OCI-LY1 (cell line): ENCODE results near the gene LIMS2.

Source experiments
- H2AFZ ChIP-seq: fragments of 200-600 bp; sonication (generic), shearing (Covaris generic); 2 replicates; pipeline ENCODE4 v1.6.0; 2014; ENCODE audit warnings: antibody characterized with exemption, mild to moderate bottlenecking, low read length
- H3F3A ChIP-seq: fragments of 200-600 bp; sonication (generic), shearing (Covaris generic); 2 replicates; pipeline ENCODE4 v1.6.0; 2014; ENCODE audit warnings: mild to moderate bottlenecking, antibody characterized with exemption, low read length, moderate library complexity; ENCODE audit not compliant: insufficient read depth
- H3K27ac ChIP-seq: fragments of 200-600 bp; sonication (generic); 2 replicates; pipeline ENCODE4 v1.5.1; 2014; ENCODE audit warnings: low read length, mixed run types, mild to moderate bottlenecking, low read depth; ENCODE audit not compliant: poor library complexity, severe bottlenecking
- H3K27me3 ChIP-seq: fragments of 200-600 bp; sonication (generic); 2 replicates; pipeline ENCODE4 v1.6.0; 2014; ENCODE audit warnings: antibody characterized with exemption, mild to moderate bottlenecking, low read length, moderate library complexity; ENCODE audit not compliant: insufficient read depth
- H3K36me3 ChIP-seq: fragments of 200-600 bp; sonication (generic); 2 replicates; pipeline ENCODE4 v1.6.1; 2014; ENCODE audit warnings: mild to moderate bottlenecking, antibody characterized with exemption, low read length, moderate library complexity, mixed read lengths; ENCODE audit not compliant: insufficient read depth
- H3K4me1 ChIP-seq: fragments of 200-600 bp; sonication (generic); 2 replicates; pipeline ENCODE4 v1.5.1; 2014; ENCODE audit warnings: mild to moderate bottlenecking, low read length, moderate library complexity; ENCODE audit not compliant: insufficient read depth, severe bottlenecking
- H3K4me2 ChIP-seq: fragments of 200-600 bp; sonication (generic), shearing (Covaris generic); 2 replicates; pipeline ENCODE4 v1.6.1; 2014; ENCODE audit warnings: low read length
- H3K4me3 ChIP-seq: fragments of 200-600 bp; sonication (generic); 2 replicates; pipeline ENCODE4 v1.5.1; 2014; ENCODE audit warnings: low read length, low read depth, mild to moderate bottlenecking, mixed read lengths; ENCODE audit not compliant: poor library complexity, severe bottlenecking
- H3K79me2 ChIP-seq: fragments of 200-600 bp; shearing (Covaris generic); 2 replicates; pipeline ENCODE4 v1.6.1; 2016; ENCODE audit warnings: mixed run types, low read length, mixed read lengths; ENCODE audit not compliant: insufficient read depth
- H3K9ac ChIP-seq: fragments of 200-600 bp; sonication (generic), shearing (Covaris generic); 2 replicates; pipeline ENCODE4 v1.6.1; 2014; ENCODE audit warnings: mild to moderate bottlenecking, low read length, mixed read lengths
- H3K9me2 ChIP-seq: fragments of 200-600 bp; sonication (generic), shearing (Covaris generic); 2 replicates; pipeline ENCODE4 v1.6.1; 2014; ENCODE audit warnings: low read depth, mild to moderate bottlenecking, low read length, mixed read lengths
- H3K9me3 ChIP-seq: fragments of 200-600 bp; shearing (Covaris generic); 2 replicates; pipeline ENCODE4 v1.6.1; 2014; ENCODE audit warnings: low read length, mixed read lengths
- H4K20me1 ChIP-seq: fragments of 200-600 bp; sonication (generic), shearing (Covaris generic); 2 replicates; pipeline ENCODE4 v1.6.0; 2016; ENCODE audit warnings: mild to moderate bottlenecking, low read length; ENCODE audit not compliant: insufficient read depth
- CTCF ChIP-seq: fragments of 200-600 bp; sonication (generic), shearing (Covaris generic); IDR thresholded peaks from 2 replicates; pipeline ENCODE4 v1.5.1; 2017; ENCODE audit warnings: mild to moderate bottlenecking, antibody characterized with exemption, low read length, moderate library complexity, mixed read lengths
- EZH2 ChIP-seq: fragments of 200-600 bp; sonication (generic), shearing (Covaris generic); IDR thresholded peaks from 2 replicates; pipeline ENCODE4 v1.8.0; 2017; ENCODE audit warnings: borderline replicate concordance, mixed run types, mild to moderate bottlenecking, antibody characterized with exemption, low read length, moderate library complexity, mixed read lengths

LIMS2 gene

GRCh38 chr2:127656569-127657231 is 18.6 kb downstream of the LIMS2 start:
- H3K9me3 ChIP-seq, result no peaks in the 10 kb centered on the region
- TF ChIP-seq EZH2 (no peak), CTCF (no peak)
- no peak overlapping the region for H3K4me3 ChIP-seq
- H3F3A ChIP-seq, result no peaks in the 10 kb centered on the region
- H2AFZ ChIP-seq, result no peak overlapping the region
- no peak overlapping the region for H3K27ac ChIP-seq
- no peak overlapping the region for H3K9ac ChIP-seq
- H3K9me2 ChIP-seq, result no peaks in the 10 kb centered on the region
- peaks cover 10% of the 10 kb centered on the region; the same call in 1 of the 2 replicates for H3K27me3 ChIP-seq
- no peaks in the 10 kb centered on the region for H4K20me1 ChIP-seq
- H3K36me3 ChIP-seq, result no peaks in the 10 kb centered on the region
- H3K4me1 ChIP-seq, result no peaks in the 10 kb centered on the region
- no peak overlapping the region for H3K4me2 ChIP-seq
- H3K79me2 ChIP-seq, result no peaks in the 10 kb centered on the region

- H3K9me3 ChIP-seq, result no peaks in the 10 kb centered on the region
- H3K79me2 ChIP-seq, result no peaks in the 10 kb centered on the region
- TF ChIP-seq CTCF, result no peak
- no peak for TF ChIP-seq EZH2
- H3K27ac ChIP-seq, result no peak overlapping the region
- peaks cover 10% of the 10 kb centered on the region; the same call in 1 of the 2 replicates for H3K27me3 ChIP-seq
- no peaks in the 10 kb centered on the region for H3K9me2 ChIP-seq
- H3K4me1 ChIP-seq, result no peaks in the 10 kb centered on the region
- no peak overlapping the region for H2AFZ ChIP-seq
- H3K36me3 ChIP-seq, result no peaks in the 10 kb centered on the region
- H3K4me2 ChIP-seq, result no peak overlapping the region
- no peaks in the 10 kb centered on the region for H4K20me1 ChIP-seq
- no peak overlapping the region for H3K4me3 ChIP-seq
- H3F3A ChIP-seq, result no peaks in the 10 kb centered on the region
- H3K9ac ChIP-seq, result no peak overlapping the region
These were observed 19.9 kb downstream of the LIMS2 start for GRCh38 chr2:127655209-127656073.

- TF ChIP-seq CTCF, result no peak
- TF ChIP-seq EZH2, result no peak
- Histone ChIP-seq H3K36me3 (no peaks in the 10 kb centered on the region), H3K9me3 (no peaks in the 10 kb centered on the region), H3K27me3 (peaks cover 8% of the 10 kb centered on the region; the same call in 1 of the 2 replicates), H3K4me2 (no peak overlapping the region), H3K9me2 (no peaks in the 10 kb centered on the region), H3K4me1 (no peaks in the 10 kb centered on the region), H4K20me1 (no peaks in the 10 kb centered on the region), H3F3A (no peaks in the 10 kb centered on the region), H3K27ac (no peak overlapping the region), H2AFZ (no peak overlapping the region), H3K4me3 (no peak overlapping the region), H3K9ac (no peak overlapping the region), H3K79me2 (no peaks in the 10 kb centered on the region)
These were observed 20.5 kb downstream of the LIMS2 start for GRCh38 chr2:127654838-127655175.
